ENCODE data around the gene NDUFS6.
"Not testable (repeated sequence)": the region's sequence is repeated elsewhere in the genome, so short reads cannot be mapped to it uniquely, and the experiment has no call there.

Gene NDUFS6

DNA sequence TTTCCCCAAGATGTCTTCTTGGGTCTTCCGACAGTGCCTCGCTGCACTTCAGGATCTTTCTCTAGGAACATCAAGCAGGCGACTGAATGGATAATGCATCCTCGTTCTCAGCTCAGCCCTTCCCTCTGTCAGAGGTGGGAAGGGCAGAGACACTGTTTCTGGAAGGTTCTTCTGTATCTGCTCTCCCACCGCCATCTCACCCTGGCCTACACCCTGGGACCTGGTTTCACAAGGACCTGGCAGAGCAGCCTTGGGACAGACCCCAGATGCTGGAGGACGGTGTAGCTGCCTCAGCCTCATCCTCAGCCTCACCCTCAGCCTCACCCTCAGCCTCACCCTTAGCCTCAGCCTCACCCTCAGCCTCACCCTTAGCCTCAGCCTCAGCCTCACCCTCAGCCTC is 20.1 kb upstream of the NDUFS6 start:
- H3K27ac ChIP-seq, result no peak overlapping the region
- no peak overlapping the region for H3K4me3 ChIP-seq

DNA sequence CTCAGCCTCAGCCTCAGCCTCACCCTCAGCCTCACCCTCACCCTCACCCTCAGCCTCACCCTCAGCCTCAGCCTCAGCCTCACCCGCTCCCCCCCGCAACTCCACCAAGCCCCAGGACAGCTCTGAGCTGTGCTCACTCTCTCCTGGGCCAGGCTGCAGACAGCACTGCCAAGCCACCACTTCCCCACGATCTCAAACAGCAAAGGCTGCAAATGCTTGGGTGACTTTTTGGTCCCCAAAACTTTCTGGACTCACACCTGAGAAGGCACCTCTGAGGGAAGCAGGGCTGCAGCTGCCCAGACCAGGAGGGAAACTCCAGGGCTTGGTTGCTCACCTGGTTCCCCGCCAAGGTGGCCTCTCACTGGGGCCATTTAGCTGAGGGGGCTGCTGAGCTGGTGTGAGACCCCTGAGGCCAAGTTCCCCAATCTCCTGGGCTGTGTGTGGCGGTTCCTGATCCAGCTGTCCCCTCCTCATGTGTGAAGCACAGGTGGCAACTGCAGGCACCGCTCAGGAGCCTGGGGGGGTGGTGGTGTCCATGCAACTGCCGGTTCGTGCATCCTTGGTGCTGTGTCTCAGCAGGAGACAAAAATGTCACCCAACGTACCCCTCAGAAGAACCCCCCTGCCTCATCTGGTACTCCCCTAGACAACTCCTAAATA is 19.4 kb upstream of the NDUFS6 start:
- H3K4me3 ChIP-seq, result no peak overlapping the region

DNA sequence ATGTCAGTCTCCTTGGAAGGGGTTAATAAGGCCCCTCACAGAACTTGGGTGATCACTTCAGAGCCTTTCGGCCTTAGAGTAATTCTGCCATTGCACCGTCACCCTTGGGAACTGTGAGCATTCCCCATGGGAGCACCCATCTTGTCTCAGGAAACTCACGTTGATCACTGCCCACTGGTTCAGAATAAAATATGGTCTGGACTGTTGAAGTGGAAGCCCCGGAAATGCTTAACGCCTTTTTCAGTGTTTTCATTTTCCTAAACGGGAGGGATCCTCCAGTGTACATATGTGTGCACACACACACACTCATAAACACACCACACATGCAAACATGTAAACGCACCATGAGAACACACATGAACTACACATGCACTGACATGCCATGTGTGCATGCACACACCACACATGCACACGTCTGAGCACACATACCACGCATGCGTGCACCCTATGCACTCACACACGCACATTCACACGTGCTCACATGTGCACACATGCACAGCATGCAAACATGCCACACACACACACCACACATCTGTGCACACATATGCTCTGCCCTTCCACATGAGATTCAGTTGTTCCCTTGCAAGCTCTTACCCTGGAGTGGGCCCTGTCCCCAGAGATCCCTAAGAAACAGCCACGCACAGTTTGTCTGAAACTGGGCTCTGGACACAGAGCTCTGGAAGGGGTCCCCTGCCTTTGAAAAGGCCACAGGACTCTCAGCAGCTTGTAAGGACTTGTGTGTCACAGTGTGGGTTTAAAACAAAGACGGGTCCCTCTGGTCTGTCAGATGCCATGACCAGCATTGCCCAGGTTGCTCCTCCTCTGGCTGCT is 18.6 kb upstream of the NDUFS6 start:
- no peak overlapping the region for H3K4me3 ChIP-seq
- no peak overlapping the region for H3K27ac ChIP-seq

More for the DNA sequence above, 19.4 kb upstream of the NDUFS6 start:
- no peak overlapping the region for H3K27ac ChIP-seq

DNA sequence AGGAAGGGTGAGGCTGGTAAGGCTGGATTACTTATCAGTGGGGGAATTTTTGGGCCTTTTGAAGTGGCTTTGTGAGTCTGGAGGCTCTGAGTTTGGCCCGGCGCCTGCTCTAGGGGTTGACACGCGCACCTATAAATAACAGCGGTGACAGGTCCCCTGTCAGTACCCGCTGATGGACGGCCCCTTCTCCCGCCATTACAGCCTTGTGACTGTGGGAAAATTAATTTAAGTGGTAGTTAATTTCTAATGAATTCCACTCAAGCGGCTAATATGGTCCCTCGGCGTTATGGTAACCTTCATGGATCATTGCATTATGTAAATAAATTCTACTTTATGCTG is 18.0 kb upstream of the NDUFS6 start:
- Histone ChIP-seq H3K27ac (no peak overlapping the region), H3K4me3 (no peak overlapping the region)

DNA sequence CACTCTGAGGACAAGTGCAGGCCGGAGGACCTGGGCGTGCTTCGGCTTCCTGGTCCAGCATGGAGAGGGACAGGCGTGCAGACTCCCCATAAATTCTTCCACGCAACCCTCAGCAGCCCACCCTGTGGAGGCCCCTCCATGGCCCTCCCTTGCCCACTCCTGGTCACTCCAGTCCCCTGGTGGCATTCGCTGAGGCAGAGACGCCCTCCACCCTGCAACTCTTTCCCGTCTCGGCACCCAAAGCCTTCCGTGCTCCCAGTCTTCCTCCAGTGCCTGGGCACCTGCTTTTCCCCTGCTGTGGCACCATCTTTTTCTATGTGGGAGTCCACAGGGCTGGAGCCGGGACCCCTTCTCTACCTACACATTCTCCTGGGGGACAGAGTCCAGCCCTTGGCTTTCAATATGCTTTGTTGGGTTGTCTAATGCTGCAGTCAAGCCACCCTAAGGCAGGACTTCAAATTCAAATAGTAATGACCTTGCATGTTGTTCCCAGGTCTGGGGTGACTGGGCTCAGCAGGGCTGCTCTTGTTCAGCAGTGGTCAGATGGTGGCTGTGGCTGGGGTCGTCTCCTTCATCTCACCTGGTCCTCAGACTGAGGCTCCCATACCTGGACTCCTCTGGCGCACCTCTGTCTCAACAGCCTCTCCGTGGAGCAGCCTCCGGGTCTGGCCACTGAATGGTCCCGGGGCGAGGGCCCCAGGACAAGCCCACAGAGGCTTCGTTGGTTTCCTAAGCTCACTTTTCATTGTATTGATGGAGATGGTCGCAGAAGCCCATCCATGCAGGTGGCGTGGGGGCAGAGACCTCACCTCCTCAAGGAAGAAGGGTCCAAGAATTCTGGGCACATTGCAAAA is 16.8 kb upstream of the NDUFS6 start:
- Histone ChIP-seq H3K4me3 (no peak overlapping the region), H3K27ac (no peak overlapping the region)

DNA sequence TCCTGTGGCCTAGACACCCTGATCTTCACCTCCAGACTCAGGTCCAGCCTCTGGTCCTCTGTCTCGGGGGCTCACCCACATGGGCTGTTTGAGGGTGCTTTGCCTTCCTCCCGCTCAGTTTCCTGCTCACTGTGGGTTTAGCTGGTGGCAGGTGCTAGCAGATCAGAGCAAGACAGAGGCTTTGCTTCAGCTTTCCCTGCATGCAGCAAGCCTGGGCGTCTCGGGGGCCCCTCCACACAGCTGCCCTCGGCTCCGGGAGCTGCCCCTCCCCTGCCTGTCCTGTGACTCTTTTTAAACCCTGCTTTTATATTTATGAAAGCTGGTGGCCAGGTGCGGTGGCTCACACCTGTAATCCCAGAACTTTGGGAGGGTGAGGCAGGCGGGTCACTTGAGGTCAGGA is 16.1 kb upstream of the NDUFS6 start:
- no peak overlapping the region for H3K4me3 ChIP-seq

DNA sequence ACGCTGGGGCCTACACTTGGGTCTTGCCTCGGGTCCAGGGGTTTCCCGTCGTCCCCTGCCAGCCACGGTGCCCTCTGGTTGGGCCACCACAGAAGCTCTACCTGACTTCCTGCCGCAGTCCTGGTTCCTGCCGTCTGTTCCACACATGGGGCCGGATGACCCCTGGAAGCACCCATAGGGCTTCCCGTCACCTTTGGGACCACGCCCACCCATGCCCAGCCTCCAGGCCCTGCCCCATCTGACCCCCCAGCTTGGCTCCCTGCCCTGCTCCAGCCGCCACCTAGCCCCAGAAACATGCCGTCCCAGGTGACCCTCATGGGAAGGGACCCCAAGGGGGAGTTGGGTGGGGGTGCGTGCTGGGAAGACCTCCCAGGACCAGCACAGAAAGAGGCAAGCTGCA is 15.2 kb upstream of the NDUFS6 start:
- Histone ChIP-seq H3K4me3 (no peak overlapping the region), H3K27ac (no peak overlapping the region)

More for the DNA sequence above, 16.1 kb upstream of the NDUFS6 start:
- H3K27ac ChIP-seq, result no peak overlapping the region

DNA sequence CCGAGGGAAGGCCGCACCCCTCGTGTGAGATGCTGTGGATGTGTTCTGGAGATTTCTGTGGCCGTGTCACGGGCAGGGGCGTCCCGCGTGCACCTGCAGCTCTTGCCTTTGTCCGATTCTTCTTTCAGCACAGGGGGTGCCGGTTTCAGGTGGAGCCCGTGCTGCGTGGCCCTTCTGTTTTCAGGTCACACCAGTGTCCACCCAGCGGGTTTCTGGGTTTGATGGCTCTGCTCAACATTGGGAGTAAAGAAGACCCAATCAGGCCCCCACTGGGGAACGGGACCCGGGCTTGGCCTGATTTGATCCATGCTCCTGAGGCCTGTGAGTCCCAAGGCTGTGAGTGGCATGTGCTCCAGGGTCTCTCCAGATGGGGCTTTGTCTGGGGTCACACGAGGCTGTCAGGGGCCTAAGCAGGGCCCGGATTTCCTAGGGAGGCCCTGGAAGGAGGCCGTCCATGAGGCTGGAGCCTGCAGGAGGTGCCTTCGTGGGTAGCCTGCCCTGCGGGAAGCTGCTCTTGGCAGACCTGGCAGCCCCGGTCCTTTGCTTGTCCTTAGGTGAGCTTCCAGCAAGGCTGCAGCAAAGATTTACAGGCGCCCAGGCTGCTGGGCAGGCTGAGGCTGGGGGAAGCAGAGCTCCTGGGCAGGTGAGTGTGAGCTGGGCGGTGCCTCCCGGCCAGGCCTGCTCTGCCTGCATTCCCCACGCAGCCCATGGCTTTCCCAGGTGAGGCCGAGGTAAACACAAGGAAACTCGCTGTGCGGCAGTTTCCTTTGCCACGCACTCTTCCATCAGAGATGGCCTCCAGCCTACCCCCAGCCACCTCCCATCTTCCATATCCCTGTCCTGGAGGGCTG is 14.4 kb upstream of the NDUFS6 start:
- Histone ChIP-seq H3K27ac (no peak overlapping the region), H3K4me3 (no peak overlapping the region)

DNA sequence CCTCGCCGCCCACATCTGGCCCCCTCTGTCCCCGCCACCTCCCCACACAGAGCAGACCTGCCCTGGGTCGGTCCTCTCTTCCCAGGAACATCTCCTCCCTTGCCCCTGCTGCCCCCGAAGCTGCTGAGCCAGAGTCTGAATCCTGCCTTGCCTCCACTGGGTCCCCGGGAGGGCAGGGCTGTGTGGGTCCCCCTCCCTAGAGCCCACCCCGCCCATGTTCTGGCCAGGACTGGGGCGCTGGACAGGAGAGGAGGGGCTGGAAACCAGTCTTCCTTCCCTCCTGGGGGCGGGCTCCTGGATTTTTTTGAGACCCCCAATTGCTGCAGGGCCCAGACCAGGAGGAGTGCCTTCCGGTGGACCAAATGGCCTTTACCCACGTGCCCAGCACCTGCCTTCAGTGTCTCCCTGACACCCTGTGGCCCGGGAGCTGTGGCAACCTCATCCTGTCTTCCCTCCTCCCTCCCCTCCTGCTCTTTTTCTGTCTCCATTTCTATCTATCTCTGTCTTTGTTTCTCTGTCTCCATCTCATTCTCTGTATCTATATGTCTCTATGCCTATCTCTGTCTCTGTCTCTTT is 13.6 kb upstream of the NDUFS6 start:
- Histone ChIP-seq H3K4me3 (no peak overlapping the region), H3K27ac (no peak overlapping the region)

DNA sequence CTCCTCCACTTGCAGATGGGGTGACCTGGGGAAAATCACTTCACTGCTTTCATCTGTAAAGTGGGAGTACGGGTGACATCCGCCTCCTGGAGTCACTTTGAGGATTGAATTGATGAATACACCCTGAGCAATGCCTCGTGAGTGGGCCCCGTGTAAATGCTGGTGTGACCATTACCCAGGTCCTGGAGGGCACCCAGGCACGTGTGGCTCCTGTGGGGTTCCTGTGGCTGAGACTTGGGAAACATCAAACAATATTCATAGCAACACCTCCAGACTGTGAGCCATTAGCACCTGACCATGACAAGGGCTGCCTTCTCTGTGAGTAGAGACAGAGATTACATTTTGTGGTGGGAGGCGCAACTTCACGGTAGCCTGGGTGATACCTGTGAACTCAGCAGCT is 13.0 kb upstream of the NDUFS6 start:
- Histone ChIP-seq H3K27ac (no peak overlapping the region), H3K4me3 (no peak overlapping the region)

DNA sequence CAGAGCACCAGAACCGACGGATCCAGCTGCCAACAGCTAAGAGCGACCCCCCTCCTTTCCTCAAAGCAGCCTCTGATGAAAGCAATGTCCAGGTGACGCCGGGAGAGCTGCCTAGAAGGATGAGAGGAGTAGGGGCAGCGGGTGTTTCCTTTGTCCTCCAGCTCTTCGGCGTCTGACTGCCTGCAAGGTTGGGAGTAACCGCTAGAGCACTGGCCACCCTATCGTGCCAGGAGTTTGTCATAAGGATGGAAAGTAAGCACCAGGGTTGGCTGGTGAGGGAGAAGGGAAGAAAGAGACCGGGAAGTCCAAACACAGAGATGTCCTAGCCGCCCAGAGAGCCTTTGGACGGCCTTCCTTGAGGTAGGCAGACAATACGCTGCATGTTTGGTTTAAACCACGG is 12.4 kb upstream of the NDUFS6 start:
- Histone ChIP-seq H3K27ac (no peak overlapping the region), H3K4me3 (no peak overlapping the region)

DNA sequence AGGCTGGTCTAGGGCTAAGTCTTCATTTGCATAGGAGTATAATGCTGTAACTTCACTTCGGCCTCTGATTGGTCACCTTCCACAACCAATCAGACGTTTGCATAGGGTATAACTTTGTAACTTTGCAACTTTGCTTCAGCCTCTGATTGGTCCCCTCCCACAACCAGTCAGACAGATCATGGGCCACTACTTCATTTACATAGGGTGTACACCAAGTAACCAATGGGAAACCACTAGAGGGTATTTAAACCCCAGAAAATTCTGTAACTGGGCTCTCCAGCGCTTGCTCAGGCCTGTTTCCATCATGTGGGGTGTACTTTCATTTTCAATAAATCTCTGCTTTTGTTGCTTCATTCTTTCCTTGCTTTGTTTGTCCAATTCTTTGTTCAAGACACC is 11.8 kb upstream of the NDUFS6 start:
- H3K27ac ChIP-seq, result peak overlapping the region in 6 of 21 experiments; percentile 11 to 59 (median 24)
- H3K4me3 ChIP-seq, result not testable (repeated sequence)

DNA sequence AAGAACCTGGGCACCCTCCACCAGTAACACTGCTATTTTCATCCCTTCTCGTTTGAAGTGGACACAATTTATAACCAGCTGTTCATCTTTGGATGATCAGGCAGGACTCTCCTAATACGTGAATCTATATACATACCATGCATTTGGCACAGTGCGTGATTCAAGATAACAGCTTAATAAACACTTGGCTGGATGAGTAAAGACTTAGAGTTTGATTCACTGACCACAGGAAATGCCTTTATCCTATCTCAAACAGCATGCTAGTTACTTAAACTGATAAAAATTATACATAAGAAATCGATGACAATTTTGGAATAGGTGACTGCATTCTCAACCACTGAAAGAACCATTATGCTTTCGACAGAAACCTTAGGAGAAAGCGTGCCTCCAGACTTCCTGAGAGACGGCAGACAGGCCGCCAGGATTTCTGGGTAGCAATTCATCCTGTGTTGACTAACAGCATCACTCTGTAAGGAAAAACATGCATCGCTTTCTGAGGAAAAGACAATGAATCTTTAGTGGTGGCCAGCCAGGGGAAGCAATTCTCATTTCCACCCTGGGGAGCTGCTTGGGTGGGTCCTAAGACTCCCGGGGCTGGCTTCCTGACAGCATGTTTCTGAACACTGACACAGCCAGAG is 11.3 kb upstream of the NDUFS6 start:
- peak overlapping the region in 6 of 21 experiments; percentile 11 to 59 (median 24) for H3K27ac ChIP-seq
- H3K4me3 ChIP-seq, result no peak overlapping the region

DNA sequence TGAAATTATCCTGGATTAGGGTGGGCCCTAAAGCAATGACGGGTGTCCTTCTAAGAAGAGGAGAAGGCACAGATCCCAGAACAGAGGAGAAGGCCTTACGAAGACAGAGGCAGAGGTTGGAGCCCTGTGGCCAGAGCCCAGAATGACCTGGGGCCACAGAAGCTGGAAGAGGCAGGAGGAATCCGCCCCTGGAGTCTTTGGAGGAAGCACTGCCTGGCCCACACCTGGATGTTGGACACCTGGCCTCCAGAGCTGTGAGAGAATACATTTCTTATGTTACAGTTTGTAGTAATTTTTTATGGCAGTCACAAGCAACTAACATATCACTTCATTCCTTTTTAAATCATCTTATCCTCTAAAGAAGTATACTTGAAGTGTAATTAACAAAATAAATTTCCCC is 10.0 kb upstream of the NDUFS6 start:
- H3K27ac ChIP-seq, result peak overlapping the region in 4 of 21 experiments; percentile 70 to 86 (median 86)
- no peak overlapping the region for H3K4me3 ChIP-seq

DNA sequence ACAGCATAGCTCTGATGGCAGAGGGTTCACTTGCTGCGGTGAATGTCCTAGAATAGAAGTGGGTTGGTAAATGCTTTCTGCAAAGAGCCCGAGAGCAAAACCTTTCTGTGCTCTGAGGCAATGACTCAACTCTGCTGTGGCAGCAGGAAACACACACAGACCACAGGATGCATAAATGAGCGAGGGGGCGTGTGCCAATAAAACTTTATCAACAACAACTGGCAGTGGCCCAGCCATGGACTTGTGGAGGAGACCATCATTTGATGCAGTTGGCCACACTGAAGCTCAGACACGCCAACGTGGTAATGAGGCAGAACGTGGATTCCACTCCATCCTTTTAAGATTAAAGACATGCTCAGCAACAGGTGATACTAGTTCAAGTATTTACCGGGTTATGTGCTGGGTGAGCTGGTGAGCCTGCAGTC is 8.4 kb upstream of the NDUFS6 start:
- Histone ChIP-seq H3K4me3 (peak overlapping the region in 1 of 7 experiments; percentile 16), H3K27ac (peak overlapping the region in 17 of 21 experiments; percentile 24 to 91 (median 70))

DNA sequence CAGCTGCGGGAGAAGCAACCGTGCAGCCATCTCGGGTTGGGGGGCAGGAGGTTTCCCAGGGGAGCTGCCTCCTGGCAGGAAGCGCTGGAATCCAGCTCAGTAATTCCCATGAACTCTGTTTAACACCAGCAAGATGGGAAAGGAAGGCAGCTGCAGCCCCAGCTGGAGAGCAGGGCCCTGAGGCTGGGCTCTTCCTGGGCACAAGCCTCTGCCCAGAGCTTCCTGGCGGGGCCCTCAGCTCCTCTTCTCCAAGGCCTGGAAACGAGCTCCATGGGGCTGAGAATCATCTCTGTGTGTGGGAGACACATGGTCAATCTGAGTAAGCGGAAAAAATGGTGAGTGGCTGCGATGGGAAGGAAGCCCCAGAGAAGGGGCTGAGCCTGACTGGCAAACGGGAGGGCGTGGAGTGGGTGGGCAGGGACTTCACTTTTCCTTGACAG is 7.9 kb upstream of the NDUFS6 start:
- Histone ChIP-seq H3K27ac (peak overlapping the region in 17 of 21 experiments; percentile 6 to 91 (median 70)), H3K4me3 (peak overlapping the region in 1 of 7 experiments; percentile 16)

DNA sequence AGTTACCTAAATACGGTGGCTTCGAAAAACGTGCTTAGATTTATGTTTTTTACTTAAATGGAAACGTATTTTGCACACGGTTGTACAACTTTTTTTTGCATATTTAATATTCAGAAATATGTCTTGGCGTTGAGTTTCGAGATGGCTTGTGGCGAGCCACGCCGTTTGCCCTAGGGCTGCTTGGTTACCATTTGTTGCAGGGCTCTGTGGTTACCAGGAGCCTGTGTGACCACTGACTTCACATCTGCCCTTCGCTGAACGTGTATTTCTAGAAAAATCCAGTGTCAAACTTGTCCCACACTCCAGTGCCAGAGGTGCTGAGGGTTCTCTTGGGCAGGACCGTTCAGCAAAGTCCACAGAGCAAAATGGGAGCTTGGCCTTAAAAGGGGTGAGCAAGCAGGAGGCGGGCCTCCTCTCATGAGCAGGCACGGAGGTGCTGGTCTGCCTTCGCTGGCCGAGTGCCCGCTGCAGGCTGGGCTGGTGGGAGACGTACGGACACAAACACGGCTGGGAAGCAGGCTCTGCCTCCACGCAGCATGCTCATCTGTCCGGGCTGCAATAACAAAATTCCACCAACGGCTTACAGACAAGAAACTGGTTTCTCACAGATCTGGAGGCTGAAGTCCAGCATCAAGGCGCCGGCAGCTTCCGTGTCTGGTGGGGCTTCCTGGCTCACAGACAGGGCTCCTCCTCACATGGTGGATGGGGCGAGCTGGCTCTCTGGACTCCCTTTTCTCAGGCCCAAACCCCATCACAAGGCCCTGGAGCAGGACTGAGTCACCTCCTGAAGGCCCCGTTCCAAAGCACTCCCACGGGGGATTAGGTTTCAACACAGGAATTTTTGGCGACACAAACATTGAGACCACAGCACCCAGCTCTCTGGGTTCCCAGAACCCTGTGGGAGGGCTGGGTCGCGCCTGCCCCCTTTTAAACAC is 7.0 kb upstream of the NDUFS6 start:
- Histone ChIP-seq H3K4me3 (no peak overlapping the region), H3K27ac (peak overlapping the region in 14 of 21 experiments; percentile 4 to 91 (median 67))
